Heart left ventricle (tissue), 13 donors: Measurements from ENCODE around the gene FAM187B.

Experiments used
- POLR2A ChIP-seq, 2 donors: fragments of 450-650 bp; IDR thresholded peaks; one replicate each; pipeline ENCODE4 v1.6.1; 2017; ENCODE audit warnings: antibody characterized with exemption in 2 of 2, mild to moderate bottlenecking in 2 of 2, moderate library complexity in 2 of 2
- TF ChIP-seq, protein P1 (sequence below), 12 donors: fragments of 200-600 bp; sonication (generic) in 4 of 12; IDR thresholded peaks; one replicate each; pipeline versions ENCODE4 v1.5.0 to v1.8.0; 2018 to 2022; ENCODE audit warnings: antibody characterized with exemption in 12 of 12, mild to moderate bottlenecking in 5 of 12
- donor health status: ischemic (EF 13 %, LVEDD 7.1; RV severe dilation, severe dysfunction).
- donor health status: DM: no; HTN: yes; CAD: no.
- donor health status: DM: no; HTN: no; CAD: no.
- donor health status: ischemic (EF 25% LVEDD 6.9; RV normal size, moderate dysfunction).
- donor health status: ischemic (EF 25% LVEDD 5.7; RV mildly dilated, moderate dysfunction).
- donor health status: ischemic (EF 35%, LVEDD 5.7; RV mildly dilated, moderate dysfunction).
- donor health status: nonischemic (EF 11% LVEDD 7.7; RV severe dilation, severe dysfunction).
- donor health status: DM: yes; HTN: yes; CAD: no.
- donor health status: PGD.
- donor health status: ischemic (EF 29% LVEDD 5.4; RV normal size, mild dysfunction).
- donor health status: nonischemic (EF 23%, LVEDD 6.1; RV moderate dilation, normal function).

DNA sequence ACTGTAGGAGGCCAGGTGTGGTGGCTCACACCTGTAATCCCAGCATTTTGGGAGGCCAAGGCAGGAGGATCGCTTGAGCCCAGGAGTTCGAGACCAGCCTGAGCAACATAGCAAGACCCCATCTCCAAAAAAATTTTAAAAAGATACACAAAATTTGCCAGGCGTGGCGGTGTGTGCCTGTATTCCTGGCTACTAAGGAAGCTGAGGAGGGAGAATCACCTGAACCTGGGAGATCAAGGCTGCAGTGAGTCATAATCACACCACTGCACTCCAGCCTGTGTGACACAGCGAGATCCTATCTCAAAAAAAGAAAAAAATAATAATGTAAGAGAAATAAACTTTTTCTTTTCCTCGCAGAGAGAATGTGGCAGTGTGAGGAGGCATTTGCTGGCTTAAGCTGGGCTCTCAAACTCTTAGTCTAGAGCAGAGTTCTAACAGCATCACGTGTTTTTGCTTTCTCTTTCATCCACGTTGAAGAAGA is 21.1 kb downstream of the FAM187B start:
- TF ChIP-seq POLR2A (IDR thresholded peaks at IDR 0.05), result no peak
- TF ChIP-seq, protein P1, sequence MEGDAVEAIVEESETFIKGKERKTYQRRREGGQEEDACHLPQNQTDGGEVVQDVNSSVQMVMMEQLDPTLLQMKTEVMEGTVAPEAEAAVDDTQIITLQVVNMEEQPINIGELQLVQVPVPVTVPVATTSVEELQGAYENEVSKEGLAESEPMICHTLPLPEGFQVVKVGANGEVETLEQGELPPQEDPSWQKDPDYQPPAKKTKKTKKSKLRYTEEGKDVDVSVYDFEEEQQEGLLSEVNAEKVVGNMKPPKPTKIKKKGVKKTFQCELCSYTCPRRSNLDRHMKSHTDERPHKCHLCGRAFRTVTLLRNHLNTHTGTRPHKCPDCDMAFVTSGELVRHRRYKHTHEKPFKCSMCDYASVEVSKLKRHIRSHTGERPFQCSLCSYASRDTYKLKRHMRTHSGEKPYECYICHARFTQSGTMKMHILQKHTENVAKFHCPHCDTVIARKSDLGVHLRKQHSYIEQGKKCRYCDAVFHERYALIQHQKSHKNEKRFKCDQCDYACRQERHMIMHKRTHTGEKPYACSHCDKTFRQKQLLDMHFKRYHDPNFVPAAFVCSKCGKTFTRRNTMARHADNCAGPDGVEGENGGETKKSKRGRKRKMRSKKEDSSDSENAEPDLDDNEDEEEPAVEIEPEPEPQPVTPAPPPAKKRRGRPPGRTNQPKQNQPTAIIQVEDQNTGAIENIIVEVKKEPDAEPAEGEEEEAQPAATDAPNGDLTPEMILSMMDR (IDR thresholded peaks at IDR 0.05), result no peak
